ENCODE measurements around the gene CD248. TPM values are rescaled to one million over a fixed set of nuclear protein-coding genes. Genes with fewer than 3 reads are reported as not detected.

The CD248 gene
- total RNA-seq, 1 experiment from 2014 or later, result 0.15 TPM

DNA sequence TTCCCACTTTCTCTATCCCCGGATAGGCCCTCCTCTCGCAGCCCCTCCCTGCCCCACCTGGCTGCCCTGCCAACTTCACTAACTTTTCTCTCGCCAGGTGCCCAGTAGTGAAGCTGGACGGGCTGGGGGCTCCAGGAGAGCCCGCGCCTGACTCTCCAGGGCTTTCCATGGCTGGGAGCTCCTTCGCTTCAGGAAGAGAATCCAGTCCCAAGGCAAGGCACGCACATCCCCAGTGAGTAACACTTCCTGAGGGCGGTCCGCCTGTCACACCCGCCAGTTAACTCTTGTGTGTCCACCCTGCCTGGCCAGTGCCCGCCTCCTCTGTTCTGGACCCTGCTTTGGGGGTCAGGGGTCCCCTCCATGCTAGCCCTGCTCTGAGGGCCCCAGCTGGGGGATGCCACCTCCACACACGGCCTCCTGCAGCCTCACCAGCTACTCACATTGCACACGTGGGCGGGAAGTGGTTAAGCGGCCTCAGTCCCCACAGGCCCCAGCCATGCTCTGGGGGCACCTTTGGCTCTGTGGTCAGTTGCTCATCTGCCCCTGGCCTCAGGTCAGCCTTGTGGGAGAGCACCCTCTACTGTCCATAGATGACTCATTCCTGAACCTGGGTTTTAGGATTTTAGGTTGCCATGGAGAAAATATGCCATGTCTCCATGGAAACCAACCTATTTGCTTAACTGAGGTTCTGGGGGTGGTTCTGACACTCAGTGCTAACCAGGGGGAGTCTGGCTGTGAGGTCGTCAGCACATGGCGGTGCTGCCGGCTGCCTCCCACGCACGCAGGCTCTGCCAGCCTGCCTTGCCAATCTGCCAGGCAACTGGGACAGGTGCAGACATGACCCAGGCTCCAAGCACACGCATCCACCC, 19.6 kb upstream of the CD248 start, which contains the start of gene RIN1:
RIN1 (minus strand) TSS at position 201 of the 869 bp plus-strand sequence; CDS start at position 169, 32 bp downstream.
- Histone ChIP-seq H3K9me3 (ENCODE audit: control insufficient read depth, insufficient read depth, low read depth, low read length) (no peaks in the 10 kb centered on the region), H3K27me3 (ENCODE audit: control insufficient read depth, insufficient read depth, low read length) (no peaks in the 10 kb centered on the region), H3K36me3 (ENCODE audit: control insufficient read depth, insufficient read depth, low read length) (peaks cover 3% of the 10 kb centered on the region; the same call in 1 of the 2 replicates), H3K4me1 (ENCODE audit: control insufficient read depth, insufficient read depth, low read length) (peaks cover 41% of the 10 kb centered on the region), H3K4me3 (ENCODE audit: low read depth in 2 of 2, low read length in 2 of 2) (peak within 1 kb of the TSS; percentile 66 to 87), H3K27ac (ENCODE audit: low read length) (peak within 1 kb of the TSS; percentile 89)
- intact Hi-C loops (cut with micrococcal nuclease; ENCODE audit: unreplicated experiment), result no loop called here
- DNase-seq (ENCODE audit: low read depth, low spot score) (peak; percentile 81), ATAC-seq (peak; percentile 84)
- TF ChIP-seq SIN3A (IDR thresholded peaks at IDR 0.05; ENCODE audit: borderline replicate concordance, insufficient read depth, low read depth, low read length), result peak; percentile 47; the same call in 1 of the 2 replicates
- TF ChIP-seq, protein P1, sequence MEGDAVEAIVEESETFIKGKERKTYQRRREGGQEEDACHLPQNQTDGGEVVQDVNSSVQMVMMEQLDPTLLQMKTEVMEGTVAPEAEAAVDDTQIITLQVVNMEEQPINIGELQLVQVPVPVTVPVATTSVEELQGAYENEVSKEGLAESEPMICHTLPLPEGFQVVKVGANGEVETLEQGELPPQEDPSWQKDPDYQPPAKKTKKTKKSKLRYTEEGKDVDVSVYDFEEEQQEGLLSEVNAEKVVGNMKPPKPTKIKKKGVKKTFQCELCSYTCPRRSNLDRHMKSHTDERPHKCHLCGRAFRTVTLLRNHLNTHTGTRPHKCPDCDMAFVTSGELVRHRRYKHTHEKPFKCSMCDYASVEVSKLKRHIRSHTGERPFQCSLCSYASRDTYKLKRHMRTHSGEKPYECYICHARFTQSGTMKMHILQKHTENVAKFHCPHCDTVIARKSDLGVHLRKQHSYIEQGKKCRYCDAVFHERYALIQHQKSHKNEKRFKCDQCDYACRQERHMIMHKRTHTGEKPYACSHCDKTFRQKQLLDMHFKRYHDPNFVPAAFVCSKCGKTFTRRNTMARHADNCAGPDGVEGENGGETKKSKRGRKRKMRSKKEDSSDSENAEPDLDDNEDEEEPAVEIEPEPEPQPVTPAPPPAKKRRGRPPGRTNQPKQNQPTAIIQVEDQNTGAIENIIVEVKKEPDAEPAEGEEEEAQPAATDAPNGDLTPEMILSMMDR (IDR thresholded peaks at IDR 0.05), result no peak; the same call in 1 of the 2 replicates
- TF ChIP-seq POLR2AphosphoS5 (IDR thresholded peaks at IDR 0.05; ENCODE audit: low read depth, low read length), result peak; percentile 60
- in situ Hi-C loops (cut with HindIII; ENCODE audit: low pct_unique_long_range_greater_than_20kb, low sequenced_read_pairs), result no loop called here
- POLR2A ChIA-PET, result interaction anchor here (1.0 to 1.3 kb wide), 2 partner anchors 8 to 24 kb away, joined by 4 to 5 read pairs; partner anchors contain the start of gene BRMS1
- CTCF ChIA-PET, result interaction anchor here (1.0 to 2.1 kb wide), 2 partner anchors 24 to 45 kb away, joined by 3 to 17 read pairs; no protein-coding TSS in a partner anchor
- BruUV-seq (replicated peaks), result no TSS peak

DNA sequence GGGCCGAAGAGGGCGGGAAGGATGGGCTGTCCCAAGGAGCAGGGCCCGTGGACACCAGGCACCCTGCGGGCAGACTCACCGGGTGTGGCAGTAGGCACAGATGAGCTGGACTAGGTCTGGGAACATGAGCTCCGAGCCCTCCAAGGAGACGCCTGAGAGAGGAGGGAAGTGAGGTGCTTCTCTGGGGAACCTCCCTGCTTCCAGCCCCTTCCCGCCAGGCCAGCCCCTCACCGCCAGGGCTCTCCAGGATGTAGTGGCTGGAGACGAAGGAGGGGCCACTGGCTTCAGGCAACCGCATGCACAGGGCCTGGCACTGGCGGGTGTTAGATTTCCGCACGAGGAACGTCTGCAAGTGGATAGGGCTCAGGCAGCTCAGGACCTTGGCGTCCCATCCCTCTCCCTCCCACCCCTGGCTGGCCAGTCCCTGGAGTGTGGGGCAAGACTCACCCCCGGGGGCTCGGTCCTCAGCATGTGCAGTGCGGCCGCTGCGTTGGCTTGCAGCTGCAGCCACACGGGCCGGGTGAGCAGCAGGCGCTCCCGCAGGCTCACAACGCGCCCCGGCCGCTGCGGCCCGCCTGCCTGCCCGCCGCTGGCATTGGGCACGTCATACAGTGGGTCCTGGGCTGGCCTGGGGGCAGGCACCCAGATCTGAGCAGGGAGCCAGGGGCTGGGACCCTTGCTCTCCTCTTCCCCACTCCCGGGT, 18.8 kb upstream of the CD248 start:
- Histone ChIP-seq H3K4me1 (ENCODE audit: control insufficient read depth, insufficient read depth, low read length) (peaks cover 41% of the 10 kb centered on the region), H3K27ac (ENCODE audit: low read length) (peak overlapping the region; percentile 89), H3K9me3 (ENCODE audit: control insufficient read depth, insufficient read depth, low read depth, low read length) (no peaks in the 10 kb centered on the region), H3K4me3 (ENCODE audit: low read depth in 2 of 2, low read length in 2 of 2) (peak overlapping the region; percentile 66 to 87), H3K36me3 (ENCODE audit: control insufficient read depth, insufficient read depth, low read length) (peaks cover 3% of the 10 kb centered on the region; the same call in 1 of the 2 replicates), H3K27me3 (ENCODE audit: control insufficient read depth, insufficient read depth, low read length) (no peaks in the 10 kb centered on the region)
- peak; percentile 36 for ATAC-seq
- POLR2A ChIA-PET, result interaction anchor here (1.0 to 1.3 kb wide), 2 partner anchors 9 to 23 kb away, joined by 4 to 5 read pairs; partner anchors contain the start of gene BRMS1
- no TSS peak for BruUV-seq (replicated peaks)
- DNase-seq (ENCODE audit: low read depth, low spot score), result no peak
- TF ChIP-seq, protein P1 (IDR thresholded peaks at IDR 0.05), result no peak
- no peak for TF ChIP-seq TCF7L2 (IDR thresholded peaks at IDR 0.05; ENCODE audit: low read depth, low read length)
- TF ChIP-seq POLR2AphosphoS5 (IDR thresholded peaks at IDR 0.05; ENCODE audit: low read depth, low read length), result no peak
- TF ChIP-seq, protein P2, sequence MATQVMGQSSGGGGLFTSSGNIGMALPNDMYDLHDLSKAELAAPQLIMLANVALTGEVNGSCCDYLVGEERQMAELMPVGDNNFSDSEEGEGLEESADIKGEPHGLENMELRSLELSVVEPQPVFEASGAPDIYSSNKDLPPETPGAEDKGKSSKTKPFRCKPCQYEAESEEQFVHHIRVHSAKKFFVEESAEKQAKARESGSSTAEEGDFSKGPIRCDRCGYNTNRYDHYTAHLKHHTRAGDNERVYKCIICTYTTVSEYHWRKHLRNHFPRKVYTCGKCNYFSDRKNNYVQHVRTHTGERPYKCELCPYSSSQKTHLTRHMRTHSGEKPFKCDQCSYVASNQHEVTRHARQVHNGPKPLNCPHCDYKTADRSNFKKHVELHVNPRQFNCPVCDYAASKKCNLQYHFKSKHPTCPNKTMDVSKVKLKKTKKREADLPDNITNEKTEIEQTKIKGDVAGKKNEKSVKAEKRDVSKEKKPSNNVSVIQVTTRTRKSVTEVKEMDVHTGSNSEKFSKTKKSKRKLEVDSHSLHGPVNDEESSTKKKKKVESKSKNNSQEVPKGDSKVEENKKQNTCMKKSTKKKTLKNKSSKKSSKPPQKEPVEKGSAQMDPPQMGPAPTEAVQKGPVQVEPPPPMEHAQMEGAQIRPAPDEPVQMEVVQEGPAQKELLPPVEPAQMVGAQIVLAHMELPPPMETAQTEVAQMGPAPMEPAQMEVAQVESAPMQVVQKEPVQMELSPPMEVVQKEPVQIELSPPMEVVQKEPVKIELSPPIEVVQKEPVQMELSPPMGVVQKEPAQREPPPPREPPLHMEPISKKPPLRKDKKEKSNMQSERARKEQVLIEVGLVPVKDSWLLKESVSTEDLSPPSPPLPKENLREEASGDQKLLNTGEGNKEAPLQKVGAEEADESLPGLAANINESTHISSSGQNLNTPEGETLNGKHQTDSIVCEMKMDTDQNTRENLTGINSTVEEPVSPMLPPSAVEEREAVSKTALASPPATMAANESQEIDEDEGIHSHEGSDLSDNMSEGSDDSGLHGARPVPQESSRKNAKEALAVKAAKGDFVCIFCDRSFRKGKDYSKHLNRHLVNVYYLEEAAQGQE (IDR thresholded peaks at IDR 0.05; ENCODE audit: insufficient read depth in 1 of 2, low read depth in 2 of 2, low read length in 1 of 2), result no peak
- TF ChIP-seq SIN3A (IDR thresholded peaks at IDR 0.05; ENCODE audit: borderline replicate concordance, insufficient read depth, low read depth, low read length), result no peak
- intact Hi-C loops (cut with micrococcal nuclease; ENCODE audit: unreplicated experiment) (no loop called here), in situ Hi-C loops (cut with HindIII; ENCODE audit: low pct_unique_long_range_greater_than_20kb, low sequenced_read_pairs) (no loop called here)
- CTCF ChIA-PET, result interaction anchor here (0.6 to 2.1 kb wide), 4 partner anchors 22 to 138 kb away, joined by 3 to 17 read pairs (median 6); no protein-coding TSS in a partner anchor

Measured in Panc1 (cell line).